ENCODE results near the gene INPPL1.

Gene INPPL1

DNA sequence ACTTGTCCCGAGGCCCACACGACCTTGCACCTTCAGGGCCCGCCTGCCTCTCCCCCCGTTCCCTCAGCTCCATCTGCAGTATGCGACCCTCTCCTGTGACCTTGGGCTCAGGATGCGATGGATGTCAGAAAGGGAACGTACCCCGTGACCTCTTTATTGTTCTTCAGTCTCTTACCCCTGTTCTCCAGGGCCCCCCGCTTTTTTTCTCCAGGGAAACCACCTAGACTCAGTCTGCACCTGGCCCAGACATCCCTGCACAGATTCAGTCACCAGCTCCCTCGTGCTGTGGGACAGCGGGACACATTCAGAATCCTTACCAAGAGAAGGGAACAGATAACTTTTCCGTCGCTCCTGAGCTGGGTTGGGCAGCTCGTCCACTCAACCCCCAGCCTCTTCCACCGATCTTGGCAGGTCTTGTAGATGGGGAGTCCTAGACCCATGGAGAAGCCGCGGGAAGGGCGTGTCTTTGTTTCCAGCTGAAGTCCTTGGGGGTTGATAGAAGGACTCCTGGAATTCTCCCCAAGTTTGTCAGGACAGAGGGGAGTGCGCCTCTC, 20.8 kb downstream of the INPPL1 start:
- H3K27me3 ChIP-seq (replicated peaks; ENCODE audit: insufficient read depth, low read length): peaks cover 25% of the 10 kb centered on the region

DNA sequence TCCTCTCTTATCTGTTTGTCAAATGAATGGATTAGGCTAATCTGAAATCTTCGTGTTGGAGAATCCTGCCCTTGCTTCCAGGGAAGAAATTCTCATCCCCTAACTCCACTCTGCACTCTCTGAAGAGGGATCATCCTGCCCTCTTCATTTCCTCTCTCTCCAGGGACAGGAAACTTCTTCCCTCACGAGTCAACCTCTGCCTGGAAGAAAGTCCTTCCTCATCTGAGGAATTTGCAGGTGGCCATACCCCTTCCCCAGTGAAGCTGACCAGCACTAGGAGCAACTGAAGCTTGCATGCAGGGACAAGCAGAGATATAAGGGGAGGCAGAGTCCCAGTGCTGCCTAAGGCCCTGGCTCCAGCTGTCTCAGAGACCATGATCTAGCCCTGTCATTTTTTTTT, 23.0 kb downstream of the INPPL1 start:
- Histone ChIP-seq H3K79me2 (ENCODE audit: low read length) (no peaks in the 10 kb centered on the region), H3K9ac (ENCODE audit: low read length) (no peak overlapping the region), H3K9me2 (replicated peaks; ENCODE audit: insufficient read depth, low read length) (no peaks in the 10 kb centered on the region), H3K4me3 (ENCODE audit: low read length) (no peak overlapping the region), H4K20me1 (ENCODE audit: insufficient read depth, low read length) (no peaks in the 10 kb centered on the region), H2AFZ (ENCODE audit: low read length) (no peak overlapping the region), H3K4me1 (ENCODE audit: low read length) (no peaks in the 10 kb centered on the region), H3K4me2 (ENCODE audit: low read depth, low read length) (no peak overlapping the region), H3K27me3 (replicated peaks; ENCODE audit: insufficient read depth, low read length) (peaks cover 7% of the 10 kb centered on the region; the same call in 1 of the 2 replicates), H3K9me3 (replicated peaks; ENCODE audit: insufficient read depth, low read length) (no peaks in the 10 kb centered on the region), H3F3A (ENCODE audit: insufficient read depth, low read length) (no peaks in the 10 kb centered on the region), H3K36me3 (replicated peaks; ENCODE audit: insufficient read depth, low read length) (no peaks in the 10 kb centered on the region), H3K27ac (ENCODE audit: low read length) (no peak overlapping the region)
- TF ChIP-seq, protein P1, sequence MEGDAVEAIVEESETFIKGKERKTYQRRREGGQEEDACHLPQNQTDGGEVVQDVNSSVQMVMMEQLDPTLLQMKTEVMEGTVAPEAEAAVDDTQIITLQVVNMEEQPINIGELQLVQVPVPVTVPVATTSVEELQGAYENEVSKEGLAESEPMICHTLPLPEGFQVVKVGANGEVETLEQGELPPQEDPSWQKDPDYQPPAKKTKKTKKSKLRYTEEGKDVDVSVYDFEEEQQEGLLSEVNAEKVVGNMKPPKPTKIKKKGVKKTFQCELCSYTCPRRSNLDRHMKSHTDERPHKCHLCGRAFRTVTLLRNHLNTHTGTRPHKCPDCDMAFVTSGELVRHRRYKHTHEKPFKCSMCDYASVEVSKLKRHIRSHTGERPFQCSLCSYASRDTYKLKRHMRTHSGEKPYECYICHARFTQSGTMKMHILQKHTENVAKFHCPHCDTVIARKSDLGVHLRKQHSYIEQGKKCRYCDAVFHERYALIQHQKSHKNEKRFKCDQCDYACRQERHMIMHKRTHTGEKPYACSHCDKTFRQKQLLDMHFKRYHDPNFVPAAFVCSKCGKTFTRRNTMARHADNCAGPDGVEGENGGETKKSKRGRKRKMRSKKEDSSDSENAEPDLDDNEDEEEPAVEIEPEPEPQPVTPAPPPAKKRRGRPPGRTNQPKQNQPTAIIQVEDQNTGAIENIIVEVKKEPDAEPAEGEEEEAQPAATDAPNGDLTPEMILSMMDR (IDR thresholded peaks at IDR 0.05; ENCODE audit: low read length): no peak
- TF ChIP-seq EZH2 (optimal IDR thresholded peaks at IDR 0.05; ENCODE audit: low read depth, low read length) (no peak), EZH2phosphoT487 (IDR thresholded peaks at IDR 0.05; ENCODE audit: low read length) (no peak)
- no peak for DNase-seq

More for the DNA sequence above, 20.8 kb downstream of the INPPL1 start:
- TF ChIP-seq EZH2phosphoT487 (IDR thresholded peaks at IDR 0.05; ENCODE audit: low read length) (no peak), EZH2 (optimal IDR thresholded peaks at IDR 0.05; ENCODE audit: low read depth, low read length) (no peak)
- TF ChIP-seq, protein P1 (IDR thresholded peaks at IDR 0.05; ENCODE audit: low read length): no peak
- Histone ChIP-seq H3K79me2 (ENCODE audit: low read length) (no peaks in the 10 kb centered on the region), H3K9me3 (replicated peaks; ENCODE audit: insufficient read depth, low read length) (no peaks in the 10 kb centered on the region), H3F3A (ENCODE audit: insufficient read depth, low read length) (no peaks in the 10 kb centered on the region), H3K9me2 (replicated peaks; ENCODE audit: insufficient read depth, low read length) (no peaks in the 10 kb centered on the region), H3K9ac (ENCODE audit: low read length) (no peak overlapping the region), H3K4me2 (ENCODE audit: low read depth, low read length) (no peak overlapping the region), H3K4me1 (ENCODE audit: low read length) (no peaks in the 10 kb centered on the region), H2AFZ (ENCODE audit: low read length) (no peak overlapping the region), H3K36me3 (replicated peaks; ENCODE audit: insufficient read depth, low read length) (no peaks in the 10 kb centered on the region), H4K20me1 (ENCODE audit: insufficient read depth, low read length) (no peaks in the 10 kb centered on the region), H3K4me3 (ENCODE audit: low read length) (no peak overlapping the region), H3K27ac (ENCODE audit: low read length) (no peak overlapping the region)
- DNase-seq: no peak

GRCh38 chr11:72249961-72250360, 25.4 kb downstream of the INPPL1 start:
- no peaks in the 10 kb centered on the region for H3K9me3 ChIP-seq (replicated peaks; ENCODE audit: insufficient read depth, low read length)
- no peaks in the 10 kb centered on the region for H3K36me3 ChIP-seq (replicated peaks; ENCODE audit: insufficient read depth, low read length)
- no peak overlapping the region for H2AFZ ChIP-seq (ENCODE audit: low read length)
- DNase-seq: no peak
- H3K9me2 ChIP-seq (replicated peaks; ENCODE audit: insufficient read depth, low read length): no peaks in the 10 kb centered on the region
- no peak overlapping the region for H3K27ac ChIP-seq (ENCODE audit: low read length)
- H4K20me1 ChIP-seq (ENCODE audit: insufficient read depth, low read length): no peaks in the 10 kb centered on the region
- H3K4me3 ChIP-seq (ENCODE audit: low read length): no peak overlapping the region
- H3K9ac ChIP-seq (ENCODE audit: low read length): no peak overlapping the region
- peaks cover 13% of the 10 kb centered on the region for H3K4me1 ChIP-seq (ENCODE audit: low read length)
- no peaks in the 10 kb centered on the region for H3K79me2 ChIP-seq (ENCODE audit: low read length)
- H3K27me3 ChIP-seq (replicated peaks; ENCODE audit: insufficient read depth, low read length): 0 out of 2 replicates have a peak, but pooled peaks cover under 1% of the 10 kb centered on the region
- TF ChIP-seq EZH2 (optimal IDR thresholded peaks at IDR 0.05; ENCODE audit: low read depth, low read length) (no peak), EZH2phosphoT487 (IDR thresholded peaks at IDR 0.05; ENCODE audit: low read length) (no peak)
- TF ChIP-seq, protein P1 (IDR thresholded peaks at IDR 0.05; ENCODE audit: low read length): no peak
- no peak overlapping the region for H3K4me2 ChIP-seq (ENCODE audit: low read depth, low read length)
- peaks cover 6% of the 10 kb centered on the region for H3F3A ChIP-seq (ENCODE audit: insufficient read depth, low read length)

Measured in MM.1S (cell line).